Epithelial cell of esophagus (primary cell): Measurements from ENCODE around the gene NUP160.

ENCODE experiments used
- DNase-seq: peaks from one replicate; pipeline ENCODE4 v3.0.0; 2010; ENCODE audit warnings: low read depth
- H3K4me3 ChIP-seq: 2 replicates; pipeline ENCODE4 v1.5.1; 2011; ENCODE audit warnings: mild to moderate bottlenecking, low read length, control low read depth
- CTCF ChIP-seq: IDR thresholded peaks from 2 replicates; pipeline ENCODE4 v1.5.1; 2011; ENCODE audit warnings: low read depth, mild to moderate bottlenecking, low read length, control low read depth, inconsistent platforms; ENCODE audit not compliant: insufficient read depth; ENCODE audit errors: missing control alignments

The NUP160 gene

GRCh38 chr11:47731475-47731874 lies 116.7 kb downstream of the NUP160 start:
- H3K4me3 ChIP-seq, result no peak overlapping the region
- TF ChIP-seq CTCF, result no peak
- DNase-seq, result no peak
